GOT3 (cell line): Measurements from ENCODE around the gene TMEM238.
"Not testable (repeated sequence)": the region's sequence is repeated elsewhere in the genome, so short reads cannot be mapped to it uniquely, and the experiment has no call there.

Source experiments
- DNase-seq: peaks from one replicate; lab custom pipeline; 2025; ENCODE audit warnings: mixed read lengths; lab: John Stamatoyannopoulos, UW

The TMEM238 gene

GRCh38 chr19:55384131-55384919, at the start of gene TMEM238:
Gene TMEM238, minus strand, starts transcription at chr19:55384292. Its CDS starts 33 bp downstream, at chr19:55384259.
- no peak for DNase-seq

- DNase-seq = no peak
These were observed 49.2 kb upstream of the TMEM238 start for GRCh38 chr19:55433292-55433691.

GRCh38 chr19:55432241-55432959, 48.3 kb upstream of the TMEM238 start:
- DNase-seq = no peak

- DNase-seq = no peak
These were observed 47.1 kb upstream of the TMEM238 start for GRCh38 chr19:55431183-55431582.

- no peak for DNase-seq
These were observed 42.0 kb upstream of the TMEM238 start for GRCh38 chr19:55426042-55426441.

- no peak for DNase-seq
These were observed 40.4 kb upstream of the TMEM238 start for GRCh38 chr19:55424518-55424917.

GRCh38 chr19:55423225-55424005, 39.3 kb upstream of the TMEM238 start:
- DNase-seq = no peak

GRCh38 chr19:55421281-55421680, 37.2 kb upstream of the TMEM238 start:
- not testable (repeated sequence) for DNase-seq

- DNase-seq = no peak
These were observed 35.6 kb upstream of the TMEM238 start for GRCh38 chr19:55419624-55420236.

GRCh38 chr19:55419103-55419502, 35.0 kb upstream of the TMEM238 start:
- no peak for DNase-seq

GRCh38 chr19:55418185-55418584, 34.1 kb upstream of the TMEM238 start:
- peak; percentile 51 for DNase-seq

GRCh38 chr19:55410168-55410567, 26.1 kb upstream of the TMEM238 start:
- DNase-seq = no peak

- DNase-seq = not testable (repeated sequence)
These were observed 25.1 kb upstream of the TMEM238 start for GRCh38 chr19:55409179-55409578.

- no peak for DNase-seq
These were observed 24.4 kb upstream of the TMEM238 start for GRCh38 chr19:55408533-55408872.

GRCh38 chr19:55407800-55408532, 23.9 kb upstream of the TMEM238 start:
- DNase-seq = peak; percentile 95

- DNase-seq = not testable (repeated sequence)
These were observed 23.4 kb upstream of the TMEM238 start, which contains the start of gene UBE2S for GRCh38 chr19:55407550-55407799. Gene UBE2S, minus strand, starts transcription at chr19:55407788. Its CDS starts 199 bp downstream, at chr19:55407589.

GRCh38 chr19:55406826-55407549, 22.9 kb upstream of the TMEM238 start:
- DNase-seq = no peak

GRCh38 chr19:55406091-55406825, 22.2 kb upstream of the TMEM238 start:
- DNase-seq = no peak

GRCh38 chr19:55405638-55406037, 21.5 kb upstream of the TMEM238 start:
- no peak for DNase-seq

- DNase-seq = no peak
These were observed 18.4 kb upstream of the TMEM238 start for GRCh38 chr19:55402509-55402908.
